Measurements from ENCODE around the gene FHAD1.

- TF ChIP-seq, protein P1, sequence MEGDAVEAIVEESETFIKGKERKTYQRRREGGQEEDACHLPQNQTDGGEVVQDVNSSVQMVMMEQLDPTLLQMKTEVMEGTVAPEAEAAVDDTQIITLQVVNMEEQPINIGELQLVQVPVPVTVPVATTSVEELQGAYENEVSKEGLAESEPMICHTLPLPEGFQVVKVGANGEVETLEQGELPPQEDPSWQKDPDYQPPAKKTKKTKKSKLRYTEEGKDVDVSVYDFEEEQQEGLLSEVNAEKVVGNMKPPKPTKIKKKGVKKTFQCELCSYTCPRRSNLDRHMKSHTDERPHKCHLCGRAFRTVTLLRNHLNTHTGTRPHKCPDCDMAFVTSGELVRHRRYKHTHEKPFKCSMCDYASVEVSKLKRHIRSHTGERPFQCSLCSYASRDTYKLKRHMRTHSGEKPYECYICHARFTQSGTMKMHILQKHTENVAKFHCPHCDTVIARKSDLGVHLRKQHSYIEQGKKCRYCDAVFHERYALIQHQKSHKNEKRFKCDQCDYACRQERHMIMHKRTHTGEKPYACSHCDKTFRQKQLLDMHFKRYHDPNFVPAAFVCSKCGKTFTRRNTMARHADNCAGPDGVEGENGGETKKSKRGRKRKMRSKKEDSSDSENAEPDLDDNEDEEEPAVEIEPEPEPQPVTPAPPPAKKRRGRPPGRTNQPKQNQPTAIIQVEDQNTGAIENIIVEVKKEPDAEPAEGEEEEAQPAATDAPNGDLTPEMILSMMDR (conservative IDR thresholded peaks at IDR 0.05; ENCODE audit: low read length) = no peak
- TF ChIP-seq EZH2phosphoT487 (IDR thresholded peaks at IDR 0.05; ENCODE audit: borderline replicate concordance, low read depth, low read length) = no peak
These were observed 192.3 kb downstream of the FHAD1 start for GRCh38 chr1:15439325-15439724.
